Mesothelial cell of epicardium (in vitro differentiated cells): ENCODE data around the gene PARD3. TPM values are rescaled to one million over a fixed set of nuclear protein-coding genes. Genes with fewer than 3 reads are reported as not detected.

Source experiments
- DNase-seq, 2 experiments: peaks; one replicate each; pipeline ENCODE4 v3.0.0; 2021; ENCODE audit warnings: low spot score in 2 of 2; ENCODE audit not compliant: unreplicated experiment in 2 of 2
- H3K27ac Mint-ChIP-seq: 2 replicates; pipeline ENCODE4 v1.8.0; 2021; ENCODE audit warnings: mixed read lengths
- H3K27me3 Mint-ChIP-seq: 2 replicates; pipeline ENCODE4 v1.8.0; 2021; ENCODE audit warnings: low read depth, mixed read lengths
- H3K36me3 Mint-ChIP-seq: 2 replicates; pipeline ENCODE4 v1.8.0; 2021; ENCODE audit warnings: mixed read lengths
- H3K4me1 Mint-ChIP-seq: 2 replicates; pipeline ENCODE4 v1.8.0; 2021; ENCODE audit warnings: mixed read lengths
- H3K4me3 Mint-ChIP-seq: 2 replicates; pipeline ENCODE4 v1.8.0; 2021; ENCODE audit warnings: mild to moderate bottlenecking, moderate library complexity, mixed read lengths
- H3K9me3 Mint-ChIP-seq: 2 replicates; pipeline ENCODE4 v1.8.0; 2021; ENCODE audit warnings: mixed read lengths
- total RNA-seq: library from RNA; stranded (reverse); gene quantifications from 3 replicates; pipeline ENCODE4 v1.2.1, GENCODE V29; 2021
- TF ChIP-seq, protein P1 (sequence below): fragments of 200-600 bp; sonication (generic); IDR thresholded peaks from one replicate; pipeline ENCODE4 v1.5.0; 2021; ENCODE audit warnings: antibody characterized with exemption; ENCODE audit not compliant: unreplicated experiment

PARD3 gene
- total RNA-seq, 1 donor from 2014 or later = 73.2 TPM

DNA sequence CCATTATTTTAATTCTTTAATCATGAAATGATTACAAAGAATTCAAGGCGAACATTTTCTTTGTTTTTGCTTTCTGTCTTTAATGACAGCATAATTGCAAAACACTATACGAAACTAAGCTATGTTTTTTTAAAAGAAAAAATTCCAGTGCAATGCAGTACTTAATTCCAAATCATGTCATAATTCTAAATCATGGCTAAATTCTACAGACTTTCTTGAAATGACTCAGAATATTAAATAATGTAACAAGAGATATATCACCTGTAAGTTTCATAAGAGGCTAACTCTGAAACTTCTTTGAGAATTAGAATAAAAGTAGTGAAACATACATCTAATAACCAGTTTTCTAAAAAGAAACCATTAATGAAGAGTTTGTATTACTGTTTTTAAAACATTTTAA lies 671.6 kb downstream of the PARD3 start:
- DNase-seq = no peak
- Mint-ChIP-seq H3K4me1 (peaks cover 11% of the 10 kb centered on the region), H3K27ac (no peak overlapping the region), H3K9me3 (peaks cover 18% of the 10 kb centered on the region), H3K4me3 (no peak overlapping the region), H3K36me3 (peaks cover 6% of the 10 kb centered on the region), H3K27me3 (no peaks in the 10 kb centered on the region)
- TF ChIP-seq, protein P1, sequence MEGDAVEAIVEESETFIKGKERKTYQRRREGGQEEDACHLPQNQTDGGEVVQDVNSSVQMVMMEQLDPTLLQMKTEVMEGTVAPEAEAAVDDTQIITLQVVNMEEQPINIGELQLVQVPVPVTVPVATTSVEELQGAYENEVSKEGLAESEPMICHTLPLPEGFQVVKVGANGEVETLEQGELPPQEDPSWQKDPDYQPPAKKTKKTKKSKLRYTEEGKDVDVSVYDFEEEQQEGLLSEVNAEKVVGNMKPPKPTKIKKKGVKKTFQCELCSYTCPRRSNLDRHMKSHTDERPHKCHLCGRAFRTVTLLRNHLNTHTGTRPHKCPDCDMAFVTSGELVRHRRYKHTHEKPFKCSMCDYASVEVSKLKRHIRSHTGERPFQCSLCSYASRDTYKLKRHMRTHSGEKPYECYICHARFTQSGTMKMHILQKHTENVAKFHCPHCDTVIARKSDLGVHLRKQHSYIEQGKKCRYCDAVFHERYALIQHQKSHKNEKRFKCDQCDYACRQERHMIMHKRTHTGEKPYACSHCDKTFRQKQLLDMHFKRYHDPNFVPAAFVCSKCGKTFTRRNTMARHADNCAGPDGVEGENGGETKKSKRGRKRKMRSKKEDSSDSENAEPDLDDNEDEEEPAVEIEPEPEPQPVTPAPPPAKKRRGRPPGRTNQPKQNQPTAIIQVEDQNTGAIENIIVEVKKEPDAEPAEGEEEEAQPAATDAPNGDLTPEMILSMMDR = no peak

DNA sequence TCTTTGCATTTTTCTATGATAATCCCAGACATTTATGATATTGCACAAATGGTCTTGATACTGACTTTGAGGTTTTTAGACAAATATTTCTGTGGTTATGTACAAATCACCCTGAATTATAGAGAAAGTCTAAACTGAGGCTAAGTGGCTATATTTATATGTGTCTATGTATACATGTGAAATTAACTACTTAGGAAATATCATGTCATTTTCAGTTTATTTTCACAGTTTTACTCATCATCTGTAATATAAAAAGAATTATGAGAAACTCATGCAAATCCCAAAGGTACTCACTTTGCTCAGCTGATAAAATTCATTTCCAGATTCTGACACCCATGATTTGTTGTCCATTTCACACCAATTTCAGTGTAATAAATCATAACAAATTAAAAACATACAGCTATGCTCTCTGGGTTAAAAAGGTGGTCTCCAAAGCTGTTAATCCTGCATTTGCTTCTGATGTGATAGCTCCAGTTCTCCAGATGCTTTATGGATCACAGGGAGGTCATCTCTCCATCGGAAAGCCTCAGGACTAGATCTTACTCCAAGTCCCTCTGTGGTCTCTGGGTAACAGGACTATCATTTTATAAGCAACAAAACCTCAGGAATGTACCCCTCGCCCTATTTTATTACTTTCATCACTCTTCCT lies 673.9 kb downstream of the PARD3 start:
- Mint-ChIP-seq H3K36me3 (peaks cover 6% of the 10 kb centered on the region), H3K4me3 (no peak overlapping the region), H3K27me3 (no peaks in the 10 kb centered on the region), H3K27ac (no peak overlapping the region), H3K9me3 (peaks cover 14% of the 10 kb centered on the region), H3K4me1 (peaks cover 11% of the 10 kb centered on the region)
- no peak for DNase-seq
- TF ChIP-seq, protein P1 = no peak

DNA sequence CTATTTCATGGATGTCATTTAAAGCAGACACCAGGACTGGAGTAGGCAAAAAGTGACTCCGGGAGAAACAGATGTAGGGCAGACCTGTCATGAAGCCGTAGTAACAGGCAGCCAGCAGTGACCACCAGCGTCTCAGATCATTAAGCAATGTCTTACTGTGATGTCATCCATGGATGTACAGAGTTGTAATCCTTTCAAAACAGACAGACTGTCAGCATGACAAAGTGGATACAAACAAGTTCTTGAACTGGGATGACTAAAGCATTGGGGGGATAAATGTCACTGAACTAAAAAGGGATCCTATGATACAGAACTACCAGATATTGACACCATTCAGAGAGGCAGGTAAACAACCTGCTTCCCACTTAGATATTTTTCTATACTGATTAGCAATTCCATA lies 675.5 kb downstream of the PARD3 start:
- H3K36me3 Mint-ChIP-seq = no peaks in the 10 kb centered on the region
- no peaks in the 10 kb centered on the region for H3K27me3 Mint-ChIP-seq

DNA sequence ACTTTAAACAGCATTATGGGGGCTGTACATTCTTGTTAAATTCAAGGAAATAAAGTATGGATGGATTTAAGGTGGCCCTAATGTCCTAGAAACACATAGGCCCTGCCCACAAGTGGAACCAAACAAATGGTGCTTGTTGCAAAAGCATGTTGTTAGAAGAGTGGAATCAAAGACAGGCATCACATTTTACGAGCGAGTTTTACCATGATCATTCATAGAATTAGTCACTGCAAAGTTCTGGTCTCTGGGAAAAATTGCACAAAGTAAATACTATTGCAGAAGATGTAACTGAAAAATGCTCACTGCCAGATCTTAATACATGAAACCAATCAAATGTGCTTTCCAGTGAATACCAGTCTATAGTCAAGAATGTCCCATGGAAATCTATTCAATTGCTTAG lies 677.1 kb downstream of the PARD3 start:
- Mint-ChIP-seq H3K27me3 (no peaks in the 10 kb centered on the region), H3K9me3 (no peaks in the 10 kb centered on the region), H3K4me1 (peaks cover 8% of the 10 kb centered on the region), H3K27ac (no peak overlapping the region), H3K4me3 (no peak overlapping the region), H3K36me3 (no peaks in the 10 kb centered on the region)
- no peak for DNase-seq
- TF ChIP-seq, protein P1 = no peak

More for the DNA sequence above, 675.5 kb downstream of the PARD3 start:
- no peak for DNase-seq
- TF ChIP-seq, protein P1 = no peak
- H3K4me1 Mint-ChIP-seq = peaks cover 8% of the 10 kb centered on the region
- H3K9me3 Mint-ChIP-seq = peaks cover 1% of the 10 kb centered on the region
- no peak overlapping the region for H3K27ac Mint-ChIP-seq
- H3K4me3 Mint-ChIP-seq = no peak overlapping the region

DNA sequence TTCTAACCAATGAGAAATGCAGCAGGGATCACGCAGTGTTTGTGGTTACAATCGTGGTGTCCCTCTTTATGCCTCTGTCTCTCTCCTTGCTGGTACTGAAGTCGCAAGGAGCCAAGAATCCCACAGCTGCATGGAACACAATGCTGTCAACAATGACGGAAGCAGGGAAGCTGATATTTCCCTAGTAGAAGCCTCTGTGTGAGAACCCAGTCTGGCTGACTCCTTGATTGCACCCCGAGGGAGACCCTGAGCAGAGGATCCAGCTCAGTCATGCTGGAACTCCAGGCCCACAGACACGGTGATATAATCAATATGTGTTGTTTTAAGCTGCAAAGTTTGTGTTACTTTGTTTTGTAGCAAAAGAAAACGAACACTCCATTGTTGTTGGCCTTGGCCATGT lies 677.9 kb downstream of the PARD3 start:
- H3K9me3 Mint-ChIP-seq = no peaks in the 10 kb centered on the region
- H3K4me1 Mint-ChIP-seq = peaks cover 8% of the 10 kb centered on the region

More for the DNA sequence above, 677.9 kb downstream of the PARD3 start:
- no peak overlapping the region for H3K4me3 Mint-ChIP-seq
- no peaks in the 10 kb centered on the region for H3K36me3 Mint-ChIP-seq
- H3K27ac Mint-ChIP-seq = no peak overlapping the region
- DNase-seq = no peak
- no peaks in the 10 kb centered on the region for H3K27me3 Mint-ChIP-seq
- TF ChIP-seq, protein P1 = no peak
